ENCODE data around the gene LSAMP.

Gene LSAMP

GRCh38 chr3:116190095-116190494 is 255.2 kb downstream of the LSAMP start:
- TF ChIP-seq, protein P1, sequence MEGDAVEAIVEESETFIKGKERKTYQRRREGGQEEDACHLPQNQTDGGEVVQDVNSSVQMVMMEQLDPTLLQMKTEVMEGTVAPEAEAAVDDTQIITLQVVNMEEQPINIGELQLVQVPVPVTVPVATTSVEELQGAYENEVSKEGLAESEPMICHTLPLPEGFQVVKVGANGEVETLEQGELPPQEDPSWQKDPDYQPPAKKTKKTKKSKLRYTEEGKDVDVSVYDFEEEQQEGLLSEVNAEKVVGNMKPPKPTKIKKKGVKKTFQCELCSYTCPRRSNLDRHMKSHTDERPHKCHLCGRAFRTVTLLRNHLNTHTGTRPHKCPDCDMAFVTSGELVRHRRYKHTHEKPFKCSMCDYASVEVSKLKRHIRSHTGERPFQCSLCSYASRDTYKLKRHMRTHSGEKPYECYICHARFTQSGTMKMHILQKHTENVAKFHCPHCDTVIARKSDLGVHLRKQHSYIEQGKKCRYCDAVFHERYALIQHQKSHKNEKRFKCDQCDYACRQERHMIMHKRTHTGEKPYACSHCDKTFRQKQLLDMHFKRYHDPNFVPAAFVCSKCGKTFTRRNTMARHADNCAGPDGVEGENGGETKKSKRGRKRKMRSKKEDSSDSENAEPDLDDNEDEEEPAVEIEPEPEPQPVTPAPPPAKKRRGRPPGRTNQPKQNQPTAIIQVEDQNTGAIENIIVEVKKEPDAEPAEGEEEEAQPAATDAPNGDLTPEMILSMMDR (IDR thresholded peaks at IDR 0.05; ENCODE audit: extremely low read depth, missing control alignments): no peak
- DNase-seq (ENCODE audit: low spot score): no peak

GRCh38 chr3:116188231-116188785 is 257.0 kb downstream of the LSAMP start:
- DNase-seq (ENCODE audit: low spot score): no peak
- TF ChIP-seq, protein P1 (IDR thresholded peaks at IDR 0.05; ENCODE audit: extremely low read depth, missing control alignments): no peak

DNA sequence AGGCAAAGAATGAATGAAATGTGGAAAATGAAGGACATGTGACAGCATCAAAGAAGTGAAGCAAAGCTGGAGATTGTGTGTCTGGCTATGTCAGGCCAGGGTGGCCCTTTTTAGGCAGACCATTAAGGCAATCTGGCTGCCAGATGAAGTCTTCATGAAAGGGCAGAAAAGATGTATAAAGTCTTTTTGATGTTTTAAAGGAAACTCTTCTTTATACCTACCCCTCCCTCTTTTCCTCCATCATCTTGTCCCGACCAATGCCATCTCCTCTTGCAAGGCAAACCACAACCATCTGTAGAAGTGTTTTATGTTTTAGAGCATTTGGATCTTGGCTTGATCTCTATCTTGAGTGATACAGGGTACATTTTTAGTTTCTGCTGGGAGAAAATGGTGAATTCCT is 259.2 kb downstream of the LSAMP start:
- no peak for DNase-seq (ENCODE audit: low spot score)
- TF ChIP-seq, protein P1 (IDR thresholded peaks at IDR 0.05; ENCODE audit: extremely low read depth, missing control alignments): no peak

- no peak for DNase-seq (ENCODE audit: low spot score)
- TF ChIP-seq, protein P1 (IDR thresholded peaks at IDR 0.05; ENCODE audit: extremely low read depth, missing control alignments): no peak
Observed at GRCh38 chr3:116181159-116181558, 264.1 kb downstream of the LSAMP start.

- DNase-seq (ENCODE audit: low spot score): no peak
- TF ChIP-seq, protein P1 (IDR thresholded peaks at IDR 0.05; ENCODE audit: extremely low read depth, missing control alignments): no peak
Observed at GRCh38 chr3:116179091-116179490, 266.2 kb downstream of the LSAMP start.

DNA sequence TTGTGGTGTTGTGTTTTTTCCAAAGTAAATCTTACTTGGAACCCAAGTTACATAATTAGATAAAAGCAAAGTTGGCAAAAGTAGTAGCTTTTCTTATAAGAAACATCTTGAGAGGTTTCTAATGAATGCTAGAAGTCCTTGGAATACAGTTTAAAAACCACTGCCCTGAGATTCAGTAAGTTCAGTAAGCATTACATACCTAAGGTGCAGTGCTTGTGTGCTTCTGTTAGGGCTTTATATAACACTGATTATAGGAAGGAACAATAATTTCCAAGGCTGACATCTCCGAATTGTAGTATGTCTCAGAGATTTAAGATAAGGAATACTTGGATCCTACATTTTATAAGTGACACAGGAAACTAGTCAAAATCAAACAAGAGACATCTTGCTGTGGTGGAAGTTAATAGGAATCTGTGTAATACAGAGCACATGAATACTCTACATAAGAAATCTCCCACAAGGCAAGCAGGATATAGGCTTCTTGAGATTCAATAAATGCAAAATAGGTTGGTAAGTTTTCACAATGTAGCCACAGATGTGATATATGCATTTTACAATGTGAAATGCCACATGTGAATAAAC is 268.2 kb downstream of the LSAMP start:
- DNase-seq (ENCODE audit: low spot score): no peak
- TF ChIP-seq, protein P1 (IDR thresholded peaks at IDR 0.05; ENCODE audit: extremely low read depth, missing control alignments): no peak

DNA sequence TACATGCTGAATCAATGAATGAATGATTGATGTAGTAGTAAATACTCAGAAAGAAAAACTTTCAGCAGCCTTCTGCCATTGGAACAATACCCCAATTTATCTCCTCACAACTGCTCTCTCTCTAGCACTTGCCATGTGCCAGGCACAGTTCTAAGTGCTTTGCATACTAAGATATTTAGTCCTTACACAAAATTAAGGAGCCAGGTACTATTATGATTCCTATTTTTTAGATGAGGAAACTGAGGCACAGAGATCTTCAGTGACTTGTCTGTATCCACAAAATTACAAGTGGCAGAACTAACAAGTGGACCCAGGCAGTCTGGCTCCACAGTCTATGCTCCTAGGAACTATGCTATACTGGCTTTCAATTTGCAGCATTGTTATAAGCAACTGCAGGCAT is 279.2 kb downstream of the LSAMP start:
- no peak for DNase-seq (ENCODE audit: low spot score)
- TF ChIP-seq, protein P1 (IDR thresholded peaks at IDR 0.05; ENCODE audit: extremely low read depth, missing control alignments): no peak

All from GM20000 (cell line).